AG09309 (cell line): ENCODE data around the gene PRKN.

Experiments
- DNase-seq: peaks from one replicate; pipeline ENCODE4 v3.0.0-alpha.2; 2010; ENCODE audit warnings: low read depth
- H3K4me3 ChIP-seq: 2 replicates; pipeline ENCODE4 v1.5.1; 2011; ENCODE audit warnings: mild to moderate bottlenecking, low read depth, low read length, moderate library complexity; ENCODE audit not compliant: control insufficient read depth
- CTCF ChIP-seq: IDR thresholded peaks from 2 replicates; pipeline ENCODE4 v1.5.1; 2011; ENCODE audit warnings: mild to moderate bottlenecking, low read depth, low read length, inconsistent platforms; ENCODE audit not compliant: insufficient read depth, control insufficient read depth; ENCODE audit errors: missing control alignments

Gene PRKN

GRCh38 chr6:161676586-161676985 lies 1051.0 kb downstream of the PRKN start:
- DNase-seq: no peak
- TF ChIP-seq CTCF: no peak
- H3K4me3 ChIP-seq: no peak overlapping the region

GRCh38 chr6:161674930-161675682 lies 1052.5 kb downstream of the PRKN start:
- DNase-seq: no peak
- TF ChIP-seq CTCF: no peak

GRCh38 chr6:161673026-161673425 lies 1054.5 kb downstream of the PRKN start:
- H3K4me3 ChIP-seq: no peak overlapping the region
- TF ChIP-seq CTCF: no peak
- DNase-seq: no peak

More at GRCh38 chr6:161674930-161675682, 1052.5 kb downstream of the PRKN start:
- no peak overlapping the region for H3K4me3 ChIP-seq

- TF ChIP-seq CTCF: no peak
- no peak overlapping the region for H3K4me3 ChIP-seq
- DNase-seq: no peak
These were observed 1056.4 kb downstream of the PRKN start for GRCh38 chr6:161671117-161671516.

- no peak for TF ChIP-seq CTCF
- no peak for DNase-seq
- no peak overlapping the region for H3K4me3 ChIP-seq
These were observed 1058.9 kb downstream of the PRKN start for GRCh38 chr6:161668665-161669064.

GRCh38 chr6:161667957-161668356 lies 1059.6 kb downstream of the PRKN start:
- no peak overlapping the region for H3K4me3 ChIP-seq
- DNase-seq: no peak
- TF ChIP-seq CTCF: no peak
